ENCODE measurements around the gene FGF11.

Gene FGF11

GRCh38 chr17:7435676-7436555 is 3.4 kb upstream of the FGF11 start:
- no peak for DNase-seq

GRCh38 chr17:7436556-7437368 is 2.5 kb upstream of the FGF11 start:
- no peak for DNase-seq

GRCh38 chr17:7437369-7437863 is 1.9 kb upstream of the FGF11 start:
- no peak for DNase-seq

- no peak for DNase-seq
Observed at GRCh38 chr17:7437950-7438614, 1.2 kb upstream of the FGF11 start.

GRCh38 chr17:7438656-7439460 is 454 bp upstream of the FGF11 start:
- no peak for DNase-seq

- DNase-seq: no peak
Observed at GRCh38 chr17:7440113-7440833, 961 bp downstream of the FGF11 start.

GRCh38 chr17:7440834-7441195 is 1.5 kb downstream of the FGF11 start:
- no peak for DNase-seq

GRCh38 chr17:7441266-7441665 is 2.0 kb downstream of the FGF11 start:
- no peak for DNase-seq

GRCh38 chr17:7442142-7442541 is 2.8 kb downstream of the FGF11 start:
- no peak for DNase-seq

- DNase-seq: no peak
Observed at GRCh38 chr17:7443499-7444485, 4.5 kb downstream of the FGF11 start.

- DNase-seq: no peak
Observed at GRCh38 chr17:7444682-7445618, 5.6 kb downstream of the FGF11 start, which contains the start of gene CHRNB1. Gene CHRNB1 (plus strand): TSS chr17:7445061. CDS start chr17:7445128, 67 bp downstream.

GRCh38 chr17:7445619-7445968 is 6.3 kb downstream of the FGF11 start:
- no peak for DNase-seq

- no peak for DNase-seq
Observed at GRCh38 chr17:7448461-7448860, 9.1 kb downstream of the FGF11 start.

GRCh38 chr17:7459961-7460545 is 20.7 kb downstream of the FGF11 start:
- no peak for DNase-seq

- no peak for DNase-seq
Observed at GRCh38 chr17:7460850-7461660, 21.7 kb downstream of the FGF11 start.

GRCh38 chr17:7462474-7463371 is 23.4 kb downstream of the FGF11 start:
- no peak for DNase-seq

- no peak for DNase-seq
Observed at GRCh38 chr17:7463372-7463846, 24.1 kb downstream of the FGF11 start.

Measured in KG1 (cell line).